SU-DHL-6 (cell line): ENCODE results near the gene IGFBP4.

Source experiments
- H2AFZ ChIP-seq: fragments of 200-600 bp; sonication (generic); 2 replicates; pipeline ENCODE4 v1.6.1; 2014; ENCODE audit warnings: low read depth, mild to moderate bottlenecking, moderate library complexity, mixed read lengths, antibody characterized with exemption, low read length; ENCODE audit not compliant: severe bottlenecking
- H3F3A ChIP-seq: fragments of 200-600 bp; shearing (Covaris generic); 2 replicates; pipeline ENCODE4 v1.6.0; 2016; ENCODE audit warnings: antibody characterized with exemption, mild to moderate bottlenecking; ENCODE audit not compliant: insufficient read depth
- H3K27ac ChIP-seq: fragments of 200-600 bp; sonication (generic); 2 replicates; pipeline ENCODE4 v1.5.1; 2016; ENCODE audit warnings: low read depth, mild to moderate bottlenecking, low read length, moderate library complexity, mixed read lengths
- H3K27me3 ChIP-seq: fragments of 200-600 bp; sonication (generic), shearing (Covaris generic); 2 replicates; pipeline ENCODE4 v1.6.0; 2014; ENCODE audit warnings: mild to moderate bottlenecking, low read length
- H3K36me3 ChIP-seq: fragments of 200-600 bp; sonication (generic); 2 replicates; pipeline ENCODE4 v1.6.1; 2014; ENCODE audit warnings: mild to moderate bottlenecking, low read length, mixed read lengths
- H3K4me2 ChIP-seq: fragments of 300-600, 200-600 bp; shearing (Covaris generic), sonication (generic); 2 replicates; pipeline ENCODE4 v1.6.0; 2014; ENCODE audit warnings: low read length, low read depth, mild to moderate bottlenecking; ENCODE audit not compliant: poor library complexity, severe bottlenecking
- H3K4me3 ChIP-seq: fragments of 200-600 bp; sonication (generic); 2 replicates; pipeline ENCODE4 v1.5.1; 2014; ENCODE audit warnings: antibody characterized with exemption, low read length, mild to moderate bottlenecking, mixed read lengths; ENCODE audit not compliant: insufficient read depth, poor library complexity, severe bottlenecking
- H3K79me2 ChIP-seq: fragments of 200-600 bp; sonication (generic); 2 replicates; pipeline ENCODE4 v1.6.1; 2014; ENCODE audit warnings: mild to moderate bottlenecking, low read length, moderate library complexity; ENCODE audit not compliant: insufficient read depth
- H3K9ac ChIP-seq: fragments of 200-600 bp; sonication (generic); 2 replicates; pipeline ENCODE4 v1.7.0; 2014; ENCODE audit warnings: mild to moderate bottlenecking, low read length
- H3K9me2 ChIP-seq: fragments of 200-600 bp; sonication (generic); replicated peaks from 2 replicates; pipeline ENCODE4 v1.6.1; 2014; ENCODE audit warnings: low read length; ENCODE audit not compliant: insufficient read depth
- H3K9me3 ChIP-seq: fragments of 200-600 bp; sonication (generic); 2 replicates; pipeline ENCODE4 v1.6.1; 2014; ENCODE audit warnings: low read length, mixed read lengths; ENCODE audit not compliant: insufficient read depth
- H4K20me1 ChIP-seq: fragments of 200-600 bp; sonication (generic); 2 replicates; pipeline ENCODE4 v1.6.1; 2014; ENCODE audit warnings: low read depth, mild to moderate bottlenecking, antibody characterized with exemption, low read length, moderate library complexity, mixed read lengths
- CTCF ChIP-seq: fragments of 200-600 bp; sonication (generic); IDR thresholded peaks from one replicate; pipeline ENCODE4 v1.5.1; 2017; ENCODE audit warnings: antibody characterized with exemption, mild to moderate bottlenecking, low read length, moderate library complexity; ENCODE audit not compliant: insufficient read depth, poor library complexity, severe bottlenecking
- EZH2phosphoT487 ChIP-seq: fragments of 200-600 bp; sonication (generic), shearing (Covaris generic); conservative IDR thresholded peaks from 2 replicates; pipeline ENCODE4 v1.6.1; 2018; ENCODE audit warnings: mild to moderate bottlenecking, antibody characterized with exemption, low read length, moderate library complexity, mixed read lengths

IGFBP4 gene

GRCh38 chr17:40436636-40437035 lies 6.6 kb upstream of the IGFBP4 start:
- Histone ChIP-seq H3K9me2 (no peaks in the 10 kb centered on the region), H3K27me3 (no peaks in the 10 kb centered on the region), H2AFZ (no peak overlapping the region), H3K79me2 (no peaks in the 10 kb centered on the region), H3K4me3 (no peak overlapping the region), H3F3A (no peaks in the 10 kb centered on the region), H3K9ac (no peak overlapping the region), H3K36me3 (no peaks in the 10 kb centered on the region), H3K9me3 (no peaks in the 10 kb centered on the region), H3K27ac (no peak overlapping the region), H3K4me2 (no peak overlapping the region), H4K20me1 (no peaks in the 10 kb centered on the region)
- TF ChIP-seq CTCF, result no peak
- no peak for TF ChIP-seq EZH2phosphoT487

- Histone ChIP-seq H3K9me3 (no peaks in the 10 kb centered on the region), H2AFZ (no peak overlapping the region), H4K20me1 (no peaks in the 10 kb centered on the region), H3K27ac (no peak overlapping the region), H3K4me2 (no peak overlapping the region), H3K36me3 (no peaks in the 10 kb centered on the region), H3K27me3 (no peaks in the 10 kb centered on the region), H3K4me3 (no peak overlapping the region), H3K9me2 (no peaks in the 10 kb centered on the region), H3K79me2 (no peaks in the 10 kb centered on the region), H3K9ac (no peak overlapping the region), H3F3A (no peaks in the 10 kb centered on the region)
- TF ChIP-seq EZH2phosphoT487, result no peak
- no peak for TF ChIP-seq CTCF
Measured at GRCh38 chr17:40437095-40437732, 6.0 kb upstream of the IGFBP4 start.

- Histone ChIP-seq H2AFZ (no peak overlapping the region), H3K9ac (no peak overlapping the region), H3K4me3 (no peak overlapping the region), H3K9me3 (no peaks in the 10 kb centered on the region), H3K36me3 (no peaks in the 10 kb centered on the region), H4K20me1 (no peaks in the 10 kb centered on the region), H3K27me3 (0 out of 2 replicates have a peak, but pooled peaks cover 3% of the 10 kb centered on the region), H3K9me2 (no peaks in the 10 kb centered on the region), H3K4me2 (no peak overlapping the region), H3F3A (no peaks in the 10 kb centered on the region), H3K79me2 (no peaks in the 10 kb centered on the region), H3K27ac (no peak overlapping the region)
- TF ChIP-seq EZH2phosphoT487 (no peak), CTCF (no peak)
Measured at GRCh38 chr17:40440166-40440565, 3.1 kb upstream of the IGFBP4 start.
